ENCODE results near the gene GABBR1.

DNA sequence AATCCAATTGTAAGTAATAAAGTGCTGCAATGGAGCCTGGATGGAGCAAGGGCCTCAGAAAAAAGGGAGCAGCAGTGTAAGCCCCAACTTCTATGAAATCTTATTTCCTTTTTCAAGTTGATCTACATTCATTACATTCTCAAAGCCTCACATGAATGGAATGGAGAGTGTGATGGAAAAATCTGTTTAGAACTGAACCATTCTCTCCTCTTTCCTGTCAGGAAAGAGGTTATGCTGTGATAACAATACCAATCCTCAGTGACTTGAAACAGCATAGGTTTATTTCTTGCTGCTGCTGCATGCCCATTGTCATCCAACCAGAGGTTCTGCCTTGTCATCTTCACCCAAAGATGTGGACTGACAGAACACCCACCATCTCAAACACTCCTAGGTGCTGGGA, 56.9 kb downstream of the GABBR1 start:
- TF ChIP-seq EP300 (IDR thresholded peaks at IDR 0.05; ENCODE audit: borderline replicate concordance in 1 of 2, low read depth in 1 of 2, low read length in 1 of 2) (no peak), EZH2phosphoT487 (IDR thresholded peaks at IDR 0.05; ENCODE audit: borderline replicate concordance, low read depth) (no peak), TAF1 (IDR thresholded peaks at IDR 0.05; ENCODE audit: borderline replicate concordance, low read depth, low read length) (no peak), SIN3A (IDR thresholded peaks at IDR 0.05; ENCODE audit: borderline replicate concordance, low read depth, low read length) (no peak), TEAD4 (IDR thresholded peaks at IDR 0.05; ENCODE audit: borderline replicate concordance, insufficient read depth) (no peak), FOXM1 (IDR thresholded peaks at IDR 0.05; ENCODE audit: low read depth) (no peak), POLR2AphosphoS5 (IDR thresholded peaks at IDR 0.05; ENCODE audit: low read depth, low read length) (no peak), JUND (IDR thresholded peaks at IDR 0.05) (no peak), GABPA (IDR thresholded peaks at IDR 0.05; ENCODE audit: low read depth) (no peak), FOXJ3 (CRISPR knock-in tag; IDR thresholded peaks at IDR 0.05) (no peak)
- TF ChIP-seq, protein P1, sequence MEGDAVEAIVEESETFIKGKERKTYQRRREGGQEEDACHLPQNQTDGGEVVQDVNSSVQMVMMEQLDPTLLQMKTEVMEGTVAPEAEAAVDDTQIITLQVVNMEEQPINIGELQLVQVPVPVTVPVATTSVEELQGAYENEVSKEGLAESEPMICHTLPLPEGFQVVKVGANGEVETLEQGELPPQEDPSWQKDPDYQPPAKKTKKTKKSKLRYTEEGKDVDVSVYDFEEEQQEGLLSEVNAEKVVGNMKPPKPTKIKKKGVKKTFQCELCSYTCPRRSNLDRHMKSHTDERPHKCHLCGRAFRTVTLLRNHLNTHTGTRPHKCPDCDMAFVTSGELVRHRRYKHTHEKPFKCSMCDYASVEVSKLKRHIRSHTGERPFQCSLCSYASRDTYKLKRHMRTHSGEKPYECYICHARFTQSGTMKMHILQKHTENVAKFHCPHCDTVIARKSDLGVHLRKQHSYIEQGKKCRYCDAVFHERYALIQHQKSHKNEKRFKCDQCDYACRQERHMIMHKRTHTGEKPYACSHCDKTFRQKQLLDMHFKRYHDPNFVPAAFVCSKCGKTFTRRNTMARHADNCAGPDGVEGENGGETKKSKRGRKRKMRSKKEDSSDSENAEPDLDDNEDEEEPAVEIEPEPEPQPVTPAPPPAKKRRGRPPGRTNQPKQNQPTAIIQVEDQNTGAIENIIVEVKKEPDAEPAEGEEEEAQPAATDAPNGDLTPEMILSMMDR (IDR thresholded peaks at IDR 0.05), result no peak
- TF ChIP-seq, protein P2, sequence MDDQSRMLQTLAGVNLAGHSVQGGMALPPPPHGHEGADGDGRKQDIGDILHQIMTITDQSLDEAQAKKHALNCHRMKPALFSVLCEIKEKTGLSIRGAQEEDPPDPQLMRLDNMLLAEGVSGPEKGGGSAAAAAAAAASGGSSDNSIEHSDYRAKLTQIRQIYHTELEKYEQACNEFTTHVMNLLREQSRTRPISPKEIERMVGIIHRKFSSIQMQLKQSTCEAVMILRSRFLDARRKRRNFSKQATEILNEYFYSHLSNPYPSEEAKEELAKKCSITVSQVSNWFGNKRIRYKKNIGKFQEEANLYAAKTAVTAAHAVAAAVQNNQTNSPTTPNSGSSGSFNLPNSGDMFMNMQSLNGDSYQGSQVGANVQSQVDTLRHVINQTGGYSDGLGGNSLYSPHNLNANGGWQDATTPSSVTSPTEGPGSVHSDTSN (IDR thresholded peaks at IDR 0.05), result no peak
- TF ChIP-seq, protein P3, sequence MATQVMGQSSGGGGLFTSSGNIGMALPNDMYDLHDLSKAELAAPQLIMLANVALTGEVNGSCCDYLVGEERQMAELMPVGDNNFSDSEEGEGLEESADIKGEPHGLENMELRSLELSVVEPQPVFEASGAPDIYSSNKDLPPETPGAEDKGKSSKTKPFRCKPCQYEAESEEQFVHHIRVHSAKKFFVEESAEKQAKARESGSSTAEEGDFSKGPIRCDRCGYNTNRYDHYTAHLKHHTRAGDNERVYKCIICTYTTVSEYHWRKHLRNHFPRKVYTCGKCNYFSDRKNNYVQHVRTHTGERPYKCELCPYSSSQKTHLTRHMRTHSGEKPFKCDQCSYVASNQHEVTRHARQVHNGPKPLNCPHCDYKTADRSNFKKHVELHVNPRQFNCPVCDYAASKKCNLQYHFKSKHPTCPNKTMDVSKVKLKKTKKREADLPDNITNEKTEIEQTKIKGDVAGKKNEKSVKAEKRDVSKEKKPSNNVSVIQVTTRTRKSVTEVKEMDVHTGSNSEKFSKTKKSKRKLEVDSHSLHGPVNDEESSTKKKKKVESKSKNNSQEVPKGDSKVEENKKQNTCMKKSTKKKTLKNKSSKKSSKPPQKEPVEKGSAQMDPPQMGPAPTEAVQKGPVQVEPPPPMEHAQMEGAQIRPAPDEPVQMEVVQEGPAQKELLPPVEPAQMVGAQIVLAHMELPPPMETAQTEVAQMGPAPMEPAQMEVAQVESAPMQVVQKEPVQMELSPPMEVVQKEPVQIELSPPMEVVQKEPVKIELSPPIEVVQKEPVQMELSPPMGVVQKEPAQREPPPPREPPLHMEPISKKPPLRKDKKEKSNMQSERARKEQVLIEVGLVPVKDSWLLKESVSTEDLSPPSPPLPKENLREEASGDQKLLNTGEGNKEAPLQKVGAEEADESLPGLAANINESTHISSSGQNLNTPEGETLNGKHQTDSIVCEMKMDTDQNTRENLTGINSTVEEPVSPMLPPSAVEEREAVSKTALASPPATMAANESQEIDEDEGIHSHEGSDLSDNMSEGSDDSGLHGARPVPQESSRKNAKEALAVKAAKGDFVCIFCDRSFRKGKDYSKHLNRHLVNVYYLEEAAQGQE (IDR thresholded peaks at IDR 0.05; ENCODE audit: low read depth, low read length), result no peak
- TF ChIP-seq, protein P4, sequence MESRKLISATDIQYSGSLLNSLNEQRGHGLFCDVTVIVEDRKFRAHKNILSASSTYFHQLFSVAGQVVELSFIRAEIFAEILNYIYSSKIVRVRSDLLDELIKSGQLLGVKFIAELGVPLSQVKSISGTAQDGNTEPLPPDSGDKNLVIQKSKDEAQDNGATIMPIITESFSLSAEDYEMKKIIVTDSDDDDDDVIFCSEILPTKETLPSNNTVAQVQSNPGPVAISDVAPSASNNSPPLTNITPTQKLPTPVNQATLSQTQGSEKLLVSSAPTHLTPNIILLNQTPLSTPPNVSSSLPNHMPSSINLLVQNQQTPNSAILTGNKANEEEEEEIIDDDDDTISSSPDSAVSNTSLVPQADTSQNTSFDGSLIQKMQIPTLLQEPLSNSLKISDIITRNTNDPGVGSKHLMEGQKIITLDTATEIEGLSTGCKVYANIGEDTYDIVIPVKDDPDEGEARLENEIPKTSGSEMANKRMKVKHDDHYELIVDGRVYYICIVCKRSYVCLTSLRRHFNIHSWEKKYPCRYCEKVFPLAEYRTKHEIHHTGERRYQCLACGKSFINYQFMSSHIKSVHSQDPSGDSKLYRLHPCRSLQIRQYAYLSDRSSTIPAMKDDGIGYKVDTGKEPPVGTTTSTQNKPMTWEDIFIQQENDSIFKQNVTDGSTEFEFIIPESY (IDR thresholded peaks at IDR 0.05; ENCODE audit: borderline replicate concordance, low read depth), result no peak
